IPS DF 19.7 (cell line): ENCODE measurements around the gene KRT14.
"Not testable (repeated sequence)": the region's sequence is repeated elsewhere in the genome, so short reads cannot be mapped to it uniquely, and the experiment has no call there.

Source experiments
- DNase-seq: peaks from one replicate; pipeline ENCODE4 v3.0.0-alpha.2; 2013; ENCODE audit warnings: low read depth, low spot score

The KRT14 gene

GRCh38 chr17:41547921-41548843 is 38.5 kb downstream of the KRT14 start:
- DNase-seq = no peak

DNA sequence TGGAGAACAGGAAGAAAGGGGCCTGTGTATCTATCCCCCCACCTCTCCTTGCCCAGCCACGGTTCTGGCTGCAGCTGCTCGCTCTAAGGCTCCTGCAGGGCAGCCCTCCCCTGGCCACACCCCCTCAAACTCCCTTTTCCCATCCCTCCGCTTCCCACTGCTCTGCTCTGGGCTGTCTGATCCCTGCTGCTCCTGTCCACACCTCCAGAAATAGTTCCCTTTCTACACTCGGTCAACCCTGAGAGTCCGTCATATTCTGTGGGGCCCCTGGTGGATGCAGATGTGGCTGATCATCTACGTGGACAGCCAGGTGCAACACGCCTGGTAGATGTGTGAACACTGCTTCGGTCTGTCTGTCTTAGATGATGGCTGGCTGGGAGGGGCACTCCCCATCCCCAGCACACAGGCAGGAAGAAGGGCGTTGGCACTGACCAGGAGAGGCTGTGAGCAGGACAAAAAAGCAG is 39.3 kb downstream of the KRT14 start:
- no peak for DNase-seq

GRCh38 chr17:41546819-41547218 is 39.9 kb downstream of the KRT14 start:
- no peak for DNase-seq

DNA sequence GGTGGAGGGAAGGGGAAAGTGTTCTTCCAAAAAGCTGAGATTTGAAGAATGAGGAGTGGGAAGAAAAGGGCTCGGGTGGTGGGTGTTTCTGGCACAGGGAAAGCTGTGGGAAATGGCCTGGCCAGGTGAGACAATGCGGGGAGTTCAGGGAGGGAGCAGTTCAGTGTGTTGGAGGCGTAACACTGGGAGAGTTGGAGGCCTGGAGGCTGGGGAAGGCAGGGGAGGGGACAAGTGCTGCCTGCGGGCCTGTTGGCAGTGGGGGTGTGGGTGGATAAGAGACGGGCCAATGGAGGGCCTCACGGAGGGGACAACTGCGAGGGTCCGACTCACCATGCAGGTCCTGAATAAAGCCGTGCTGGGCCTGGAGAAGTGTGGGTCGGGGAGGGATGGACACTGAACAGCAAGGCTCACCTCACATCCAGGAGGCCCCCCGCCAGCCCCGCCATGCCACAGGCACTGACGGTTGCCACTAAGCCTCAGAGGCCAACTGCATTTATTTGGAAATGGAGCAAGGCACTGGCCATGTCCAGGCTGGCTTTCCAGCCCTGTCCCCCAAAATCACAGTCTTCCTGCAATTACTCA is 40.8 kb downstream of the KRT14 start:
- DNase-seq = no peak

DNA sequence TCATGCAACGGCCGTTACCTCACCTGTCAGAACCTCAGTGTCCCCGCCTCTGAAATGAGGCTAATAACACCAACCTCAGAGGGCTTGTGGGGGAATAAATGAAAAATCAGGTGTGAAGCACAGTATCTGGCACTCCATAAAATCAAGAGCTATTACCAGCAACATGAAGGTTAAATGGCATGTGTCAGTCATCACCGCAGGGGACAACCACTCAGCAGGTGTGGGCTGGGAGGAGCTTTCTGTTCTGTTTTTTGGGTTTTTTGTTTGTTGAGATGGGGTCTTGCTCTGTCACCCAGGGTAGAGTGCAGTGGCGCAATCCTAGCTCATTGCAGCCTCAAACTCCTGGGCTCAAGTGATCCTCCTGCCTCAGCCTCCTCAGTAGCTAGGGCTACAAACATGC is 41.8 kb downstream of the KRT14 start:
- DNase-seq = no peak

GRCh38 chr17:41544491-41544892 is 42.2 kb downstream of the KRT14 start:
- no peak for DNase-seq

- DNase-seq = not testable (repeated sequence)
Measured at GRCh38 chr17:41542786-41543185, 43.9 kb downstream of the KRT14 start.

DNA sequence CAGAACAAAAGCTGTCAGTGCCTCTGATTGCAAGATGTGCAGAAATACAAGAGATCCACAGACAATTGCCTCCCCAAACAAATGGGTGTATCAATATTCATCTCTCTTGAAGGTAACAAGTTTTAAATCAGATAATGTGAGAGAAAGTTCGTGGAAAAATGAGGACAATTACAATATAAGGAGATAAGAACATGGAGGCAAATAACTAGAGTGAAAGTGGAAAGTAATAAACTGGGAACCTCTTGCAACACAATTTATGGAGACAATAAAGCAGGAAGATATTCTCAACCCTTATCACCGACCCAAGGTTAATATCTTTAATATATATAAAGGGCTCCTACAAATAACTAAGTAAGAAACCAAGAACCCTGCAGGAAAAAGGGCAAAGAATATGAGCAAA is 44.3 kb downstream of the KRT14 start:
- no peak for DNase-seq

- no peak for DNase-seq
Measured at GRCh38 chr17:41540921-41541625, 45.6 kb downstream of the KRT14 start.

- DNase-seq = no peak
Measured at GRCh38 chr17:41539979-41540701, 46.6 kb downstream of the KRT14 start.

GRCh38 chr17:41539071-41539492 is 47.6 kb downstream of the KRT14 start:
- DNase-seq = no peak

GRCh38 chr17:41538565-41538991 is 48.1 kb downstream of the KRT14 start:
- DNase-seq = no peak

GRCh38 chr17:41537990-41538389 is 48.7 kb downstream of the KRT14 start:
- DNase-seq = no peak

GRCh38 chr17:41537614-41537954 is 49.1 kb downstream of the KRT14 start:
- no peak for DNase-seq

DNA sequence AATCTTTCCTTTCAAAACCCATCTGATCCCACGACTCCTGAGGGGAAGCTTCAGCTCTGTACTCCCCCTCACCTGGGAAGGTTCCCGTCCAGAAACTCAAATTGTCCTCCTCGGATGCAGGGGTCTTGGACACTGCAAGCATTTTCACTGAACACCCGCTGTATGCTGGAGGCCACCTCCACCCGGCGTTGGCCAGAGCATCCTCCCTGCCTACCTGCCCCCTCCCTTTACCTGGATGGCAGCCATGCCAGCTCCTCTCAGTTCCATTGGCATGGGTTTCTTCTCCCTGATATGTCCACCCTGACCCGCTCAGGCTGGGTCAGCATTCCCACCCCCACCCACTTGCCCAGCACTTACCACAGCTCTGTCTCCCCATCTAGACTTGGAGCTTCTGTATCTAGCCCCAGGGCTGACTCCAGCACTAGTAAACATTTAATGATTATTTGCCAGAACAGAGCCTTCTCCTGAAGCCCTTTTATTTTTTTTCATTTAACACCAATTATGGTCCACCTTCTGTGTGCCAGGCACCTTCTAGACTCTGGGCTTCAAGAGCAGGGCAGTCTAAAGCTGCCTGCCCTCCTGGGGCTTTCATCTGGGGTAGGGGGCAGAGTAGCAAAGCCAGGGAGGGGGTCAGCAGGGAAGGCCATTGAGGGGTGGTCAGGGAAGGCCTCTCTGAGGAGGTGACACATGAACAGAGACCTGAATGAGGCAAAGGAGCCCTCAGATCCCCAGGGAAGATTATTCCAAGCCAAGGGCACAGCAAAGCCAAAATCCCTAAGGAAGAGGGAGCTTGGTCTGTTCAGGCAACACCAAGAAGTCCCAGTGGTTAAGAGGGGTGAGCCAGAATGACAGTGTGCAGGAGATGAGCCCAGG is 49.7 kb downstream of the KRT14 start:
- DNase-seq = no peak

- no peak for DNase-seq
Measured at GRCh38 chr17:41535764-41536481, 50.8 kb downstream of the KRT14 start.

DNA sequence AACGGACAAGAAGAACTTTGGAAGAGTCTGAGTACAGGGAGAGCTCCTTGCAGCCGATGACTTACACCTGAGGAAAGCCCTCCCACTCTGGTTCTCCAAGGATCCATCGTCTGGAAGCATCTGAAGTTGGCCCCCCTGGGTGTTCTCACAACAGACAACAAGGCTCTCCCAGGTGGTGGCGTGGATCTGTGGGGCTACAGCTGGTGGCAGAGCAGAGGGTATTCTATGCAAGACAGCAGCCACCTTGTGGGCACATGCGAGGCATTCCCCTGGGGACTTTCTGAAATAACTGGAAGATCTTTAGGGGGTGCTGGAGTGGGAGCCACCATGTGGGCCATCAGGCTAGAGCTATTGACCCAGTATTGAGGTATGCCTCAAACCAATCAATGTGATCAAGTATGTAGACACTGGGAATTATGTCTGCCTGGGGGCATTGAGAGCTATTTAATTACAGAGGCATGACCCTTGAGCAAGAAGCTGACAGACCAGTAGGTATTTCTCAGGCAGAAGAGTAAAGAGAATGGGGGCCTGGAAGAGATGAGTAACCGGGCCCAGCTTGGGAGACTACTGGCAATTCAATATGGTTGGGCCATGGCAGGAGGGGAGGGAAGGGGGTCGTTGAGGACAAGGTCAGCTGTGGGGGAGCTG is 51.7 kb downstream of the KRT14 start:
- DNase-seq = no peak

GRCh38 chr17:41533613-41534012 is 53.1 kb downstream of the KRT14 start:
- no peak for DNase-seq

- no peak for DNase-seq
Measured at GRCh38 chr17:41532947-41533570, 53.6 kb downstream of the KRT14 start.
